C4-2B (cell line): ENCODE results near the gene CAMK1D.

Source experiments
- H3K27ac ChIP-seq: fragments of 450-650 bp; 2 replicates; pipeline ENCODE4 v1.5.1; 2017
- CTCF ChIP-seq: fragments of 450-650 bp; conservative IDR thresholded peaks from 2 replicates; pipeline ENCODE4 v1.5.1; 2017; ENCODE audit warnings: mild to moderate bottlenecking
- ZFX ChIP-seq: fragments of 450-650 bp; IDR thresholded peaks from 2 replicates; pipeline ENCODE4 v1.6.1; 2017

Gene CAMK1D

GRCh38 chr10:12484002-12484918 lies 134.9 kb downstream of the CAMK1D start:
- no peak overlapping the region for H3K27ac ChIP-seq
- TF ChIP-seq ZFX (no peak), CTCF (no peak)

- no peak for TF ChIP-seq CTCF
- H3K27ac ChIP-seq, result no peak overlapping the region
These were observed 135.8 kb downstream of the CAMK1D start for GRCh38 chr10:12484941-12485805.

GRCh38 chr10:12487366-12487765 lies 138.0 kb downstream of the CAMK1D start:
- no peak overlapping the region for H3K27ac ChIP-seq
- TF ChIP-seq ZFX, result no peak
- no peak for TF ChIP-seq CTCF

- H3K27ac ChIP-seq, result no peak overlapping the region
- TF ChIP-seq CTCF (no peak), ZFX (no peak)
These were observed 139.3 kb downstream of the CAMK1D start for GRCh38 chr10:12488626-12489025.

GRCh38 chr10:12489357-12489756 lies 140.0 kb downstream of the CAMK1D start:
- no peak for TF ChIP-seq ZFX
- TF ChIP-seq CTCF, result no peak
- H3K27ac ChIP-seq, result no peak overlapping the region

- TF ChIP-seq ZFX, result no peak
- no peak for TF ChIP-seq CTCF
These were observed 140.5 kb downstream of the CAMK1D start for GRCh38 chr10:12489806-12490205.

GRCh38 chr10:12490963-12491362 lies 141.6 kb downstream of the CAMK1D start:
- TF ChIP-seq ZFX, result no peak
- TF ChIP-seq CTCF, result no peak
- no peak overlapping the region for H3K27ac ChIP-seq

More at GRCh38 chr10:12489806-12490205, 140.5 kb downstream of the CAMK1D start:
- no peak overlapping the region for H3K27ac ChIP-seq
